Measurements from ENCODE around the gene ELMO3. TPM values are rescaled to one million over a fixed set of nuclear protein-coding genes. Genes with fewer than 3 reads are reported as not detected.

The ELMO3 gene
- total and polyA plus RNA-seq, 2 of the 4 experiments (the other 2 are of a cell fraction), result 0.36 to 1.6 TPM

- WGBS, 2 experiments (ENCODE audit: extremely low coverage in 2 of 2, insufficient read length in 1 of 2), result 8% methylated on average over 36 of the region's 73 CpGs; no CpG with 5 or more reads in 1 of the 2 experiments
- Histone ChIP-seq H3K4me2 (ENCODE audit: low read depth, low read length) (peak overlapping the region; percentile 90), H3K9me3 (ENCODE audit: control insufficient read depth, insufficient read depth, low read length) (no peaks in the 10 kb centered on the region)
Observed at GRCh38 chr16:67177743-67178699, 20.9 kb upstream of the ELMO3 start.

More at GRCh38 chr16:67177743-67178699, 20.9 kb upstream of the ELMO3 start:
- H2BK120ac ChIP-seq (ENCODE audit: low read depth, low read length), result no peak overlapping the region
- H2AFZ ChIP-seq (replicated peaks; ENCODE audit: low read length, poor library complexity), result peak overlapping the region; percentile 84
- H3K56ac ChIP-seq (ENCODE audit: extremely low read depth, insufficient read depth, low read length), result no peak overlapping the region
- no peak overlapping the region for H2BK5ac ChIP-seq (ENCODE audit: low read depth, low read length, poor library complexity, severe bottlenecking)
- H3K27ac ChIP-seq (ENCODE audit: insufficient read depth, low read length), result no peak overlapping the region
- H3K36me3 ChIP-seq (ENCODE audit: control insufficient read depth, insufficient read depth, low read length), result peaks cover 11% of the 10 kb centered on the region; the same call in 1 of the 2 replicates
- H3K9ac ChIP-seq (ENCODE audit: low read depth, low read length), result no peak overlapping the region
- TF ChIP-seq RAD21 (IDR thresholded peaks at IDR 0.05; ENCODE audit: low read length), result no peak
- 0 out of 2 replicates have a peak, but pooled peaks have one; percentile 27 for TF ChIP-seq MXI1 (IDR thresholded peaks at IDR 0.05; ENCODE audit: borderline replicate concordance, low read depth, low read length)
- POLR2A ChIA-PET (ENCODE audit: unreplicated experiment), result no interaction called here
- H3K4me3 ChIP-seq (ENCODE audit: insufficient read depth, low read depth, low read length), result peak overlapping the region; percentile 23; the same call in 1 of the 2 replicates
- intact Hi-C loops (cut with micrococcal nuclease), result no loop called here
- H3K14ac ChIP-seq (replicated peaks; ENCODE audit: low read depth, low read length), result no peak overlapping the region
- BruUV-seq (replicated peaks), result no TSS peak
- CTCF ChIA-PET, result no interaction called here
- no peak overlapping the region for H4K91ac ChIP-seq (ENCODE audit: insufficient read depth, low read depth, low read length)
- no peak overlapping the region for H2AK9ac ChIP-seq (replicated peaks; ENCODE audit: low read depth, low read length, poor library complexity)
- no peak overlapping the region for H3K23ac ChIP-seq (ENCODE audit: low read depth, low read length)
- no peaks in the 10 kb centered on the region for H3K27me3 ChIP-seq (ENCODE audit: control insufficient read depth, insufficient read depth, low read length)
- in situ Hi-C loops (cut with MboI; ENCODE audit: low sequenced_read_pairs), result no loop called here
- H3K9me1 ChIP-seq (ENCODE audit: insufficient read depth, low read length), result peaks cover 13% of the 10 kb centered on the region
- H2AK5ac ChIP-seq (ENCODE audit: low read depth, low read length), result no peak overlapping the region
- H2BK15ac ChIP-seq (ENCODE audit: low read depth, low read length), result no peak overlapping the region
- no peak overlapping the region for H3K18ac ChIP-seq (ENCODE audit: low read depth, low read length)
- no peak overlapping the region for H3K4ac ChIP-seq (ENCODE audit: low read depth, low read length)
- peaks cover 22% of the 10 kb centered on the region for H3K4me1 ChIP-seq (ENCODE audit: control insufficient read depth, insufficient read depth, low read length)
- DNase-seq (peak; percentile 40), ATAC-seq (ENCODE audit: low read depth) (peak; percentile 18)
- dilution Hi-C loops (cut with HindIII; ENCODE audit: low sequenced_read_pairs, unreplicated experiment), result no loop called here
- H2BK20ac ChIP-seq (ENCODE audit: low read depth, low read length), result no peak overlapping the region
- peaks cover 23 to 54% of the 10 kb centered on the region in 2 experiments for H3K79me1 ChIP-seq (ENCODE audit: low read depth in 1 of 2, low read length in 2 of 2)
- H4K5ac ChIP-seq (ENCODE audit: low read depth, low read length), result no peak overlapping the region
- no peak overlapping the region for H4K8ac ChIP-seq (ENCODE audit: low read depth in 2 of 2, low read length in 2 of 2)
- peaks cover 34% of the 10 kb centered on the region for H4K20me1 ChIP-seq (ENCODE audit: insufficient read depth, low read length)

All from IMR-90 (cell line).